Endothelial cell of umbilical vein (primary cell): ENCODE results near the gene TENM4. TPM values are rescaled to one million over a fixed set of nuclear protein-coding genes. Genes with fewer than 3 reads are reported as not detected.

ENCODE experiments used
- BruUV-seq: library from RNA; stranded (reverse); fragments of 400-500 nt; replicated peaks from 2 replicates; lab custom pipeline; 2021; lab: Mats Ljungman, UMichigan
- CTCF ChIA-PET: fragments of 300-600, 350-600 bp; sonication (Branson Sonifier 250); formaldehyde crosslinking; loops from one replicate; lab custom pipeline; 2021; ENCODE audit warnings: antibody characterized with exemption, inconsistent platforms; lab: Charles Lee
- POLR2A ChIA-PET: fragments of 300-600, 350-600 bp; sonication (Branson Sonifier 250); formaldehyde crosslinking; loops from one replicate; lab custom pipeline; 2021; ENCODE audit warnings: antibody characterized with exemption, inconsistent platforms; lab: Charles Lee
- DNase-seq: peaks from one replicate; pipeline ENCODE4 v3.0.0-alpha.2; 2011; ENCODE audit warnings: low read depth, low spot score
- FAIRE-seq: peaks from 2 replicates; lab custom pipeline; 2011; peaks lifted over from hg19 to GRCh38; lab: Jason Lieb, UNC
- H2AFZ ChIP-seq: 2 replicates; pipeline ENCODE4 v1.6.0; 2012; ENCODE audit warnings: low read depth, low read length, control low read depth, inconsistent platforms
- H3K27ac ChIP-seq: 2 replicates; pipeline ENCODE4 v1.5.1; 2011; ENCODE audit warnings: low read depth, mild to moderate bottlenecking, control low read depth, low read length, moderate library complexity; ENCODE audit not compliant: insufficient read depth
- H3K27me3 ChIP-seq, 2 experiments: 2 replicates each; pipeline versions ENCODE4 v1.6.0 to v1.6.1; 2011; ENCODE audit warnings: low read length in 2 of 2, mixed read lengths in 1 of 2; ENCODE audit not compliant: control insufficient read depth in 2 of 2, insufficient read depth in 2 of 2
- H3K36me3 ChIP-seq, 2 experiments: 2 replicates in 1 of 2; 3 replicates in 1 of 2; pipeline ENCODE4 v1.5.1; 2011; ENCODE audit warnings: low read length in 2 of 2, mild to moderate bottlenecking in 1 of 2, moderate library complexity in 1 of 2; ENCODE audit not compliant: control insufficient read depth in 2 of 2, insufficient read depth in 2 of 2; ENCODE audit errors: extremely low read depth in 1 of 2
- H3K4me1 ChIP-seq: 3 replicates; pipeline ENCODE4 v1.5.1; 2011; ENCODE audit warnings: mild to moderate bottlenecking, low read length; ENCODE audit not compliant: control insufficient read depth, insufficient read depth; ENCODE audit errors: extremely low read depth
- H3K4me2 ChIP-seq: 2 replicates; pipeline ENCODE4 v1.6.1; 2011; ENCODE audit warnings: low read length, control low read depth, mixed read lengths; ENCODE audit not compliant: insufficient read depth
- H3K4me3 ChIP-seq, 3 experiments: fragments of 200-600 bp in 1 of 3; sonication (generic), shearing (Covaris generic) in 1 of 3; replicated peaks in 1 of 3; 2 replicates each; pipeline ENCODE4 v1.5.1; 2011 to 2016; ENCODE audit warnings: control low read depth in 3 of 3, low read length in 3 of 3, mild to moderate bottlenecking in 2 of 3, inconsistent platforms in 1 of 3, low read depth in 1 of 3, moderate library complexity in 1 of 3; ENCODE audit not compliant: insufficient read depth in 1 of 3
- H3K79me2 ChIP-seq: 2 replicates; pipeline ENCODE4 v1.6.0; 2012; ENCODE audit warnings: low read length, inconsistent platforms; ENCODE audit not compliant: control insufficient read depth, insufficient read depth
- H3K9ac ChIP-seq: replicated peaks from 2 replicates; pipeline ENCODE3; 2011; ENCODE audit warnings: low read length, control low read depth; ENCODE audit not compliant: insufficient read depth; ENCODE audit errors: extremely low read depth
- H3K9me1 ChIP-seq: replicated peaks from 3 replicates; pipeline ENCODE4 v1.6.0; 2011; ENCODE audit warnings: mild to moderate bottlenecking, low read length; ENCODE audit not compliant: control insufficient read depth, insufficient read depth; ENCODE audit errors: extremely low read depth
- H3K9me3 ChIP-seq: replicated peaks from 2 replicates; pipeline ENCODE4 v1.5.1; 2012; ENCODE audit warnings: low read length, inconsistent platforms; ENCODE audit not compliant: control insufficient read depth, insufficient read depth
- H4K20me1 ChIP-seq: replicated peaks from 2 replicates; pipeline ENCODE3; 2011; ENCODE audit warnings: mild to moderate bottlenecking, low read length; ENCODE audit not compliant: control insufficient read depth, insufficient read depth; ENCODE audit errors: extremely low read depth
- CTCF ChIP-seq, 2 donors: IDR thresholded peaks; 1 replicate in 1 of 2; 2 replicates in 1 of 2; pipeline ENCODE4 v1.5.1; 2011; ENCODE audit warnings: low read length in 2 of 2, mild to moderate bottlenecking in 2 of 2, moderate library complexity in 2 of 2, control low read depth in 1 of 2, inconsistent platforms in 1 of 2, low read depth in 1 of 2; ENCODE audit not compliant: insufficient read depth in 1 of 2; ENCODE audit errors: extremely low read depth in 1 of 2
- EZH2 ChIP-seq: IDR thresholded peaks from 2 replicates; pipeline ENCODE4 v1.6.1; 2012; ENCODE audit warnings: borderline replicate concordance, low read depth, mild to moderate bottlenecking, moderate library complexity, low read length, inconsistent platforms; ENCODE audit not compliant: severe bottlenecking
- FOS ChIP-seq: IDR thresholded peaks from 2 replicates; pipeline ENCODE4 v1.6.1; 2011; ENCODE audit warnings: mild to moderate bottlenecking, low read length, moderate library complexity, borderline replicate concordance; ENCODE audit not compliant: insufficient read depth
- GATA2 ChIP-seq: IDR thresholded peaks from 2 replicates; pipeline ENCODE4 v1.7.0; 2011; ENCODE audit warnings: low read depth, mild to moderate bottlenecking, moderate library complexity, mixed read lengths, low read length; ENCODE audit not compliant: insufficient read length, insufficient read depth
- JUN ChIP-seq: IDR thresholded peaks from 2 replicates; pipeline ENCODE4 v1.6.1; 2011; ENCODE audit warnings: borderline replicate concordance, low read depth; ENCODE audit not compliant: insufficient read length, insufficient read depth
- MAX ChIP-seq: IDR thresholded peaks from 2 replicates; pipeline ENCODE4 v1.6.1; 2011; ENCODE audit not compliant: insufficient read depth, insufficient read length
- MYC ChIP-seq: IDR thresholded peaks from one replicate; pipeline ENCODE4 v1.6.1; 2011; ENCODE audit warnings: mild to moderate bottlenecking, low read depth, low read length
- POLR2A ChIP-seq: IDR thresholded peaks from 2 replicates; pipeline ENCODE4 v1.6.1; 2012; ENCODE audit warnings: low read depth, mild to moderate bottlenecking, control low read depth, low read length
- POLR2AphosphoS5 ChIP-seq: IDR thresholded peaks from 2 replicates; pipeline ENCODE4 v1.6.1; 2012; ENCODE audit warnings: low read depth, mild to moderate bottlenecking, control low read depth, low read length, moderate library complexity; ENCODE audit not compliant: insufficient read depth
- dilution Hi-C: fragments of 300-500 bp; cut with MboI; formaldehyde crosslinking; loops from one replicate; pipeline ENCODE4 v1.15.0; 2019; ENCODE audit warnings: low sequenced_read_pairs; ENCODE audit not compliant: extremely low pct_ligation_motif_present
- intact Hi-C: fragments of 100-400 bp; cut with micrococcal nuclease; formaldehyde crosslinking; loops from one replicate; pipeline ENCODE4 v1.10.0; 2022
- polyA plus RNA-seq, 4 experiments: library from polyadenylated mRNA; depleted of rRNA in 3 of 4; stranded (reverse) in 3 of 4; unstranded in 1 of 4; fragments of >200 nt; gene quantifications; 2 replicates each; pipeline versions ENCODE4 v1.2.1 to v1.2.3, GENCODE V29; 2011 to 2012; ENCODE audit warnings: missing spikeins in 1 of 4
- total RNA-seq: library from RNA; stranded (reverse); gene quantifications from 2 replicates; pipeline ENCODE4 v1.2.3, GENCODE V29; 2021

Gene TENM4
- total and polyA plus RNA-seq, 2 donors (not counting 3 experiments of a cell fraction or from before 2014, with no cell fraction given): 0.06 to 0.27 TPM

- no peaks in the 10 kb centered on the region for H3K79me2 ChIP-seq
- H3K4me3 ChIP-seq: no peak overlapping the region
- intact Hi-C loops (no loop called here), dilution Hi-C loops (no loop called here)
- H3K9ac ChIP-seq: no peak overlapping the region
- no peaks in the 10 kb centered on the region for H3K9me1 ChIP-seq
- TF ChIP-seq MYC (no peak), CTCF (IDR thresholded peaks at IDR 0.05; ENCODE audit: extremely low read depth in 1 of 2, insufficient read depth in 1 of 2, low read depth in 1 of 2, low read length in 2 of 2) (no peak), EZH2 (no peak), GATA2 (no peak), JUN (no peak), FOS (no peak), POLR2A (no peak), MAX (no peak), POLR2AphosphoS5 (no peak)
- H3K36me3 ChIP-seq: no peaks in the 10 kb centered on the region
- POLR2A ChIA-PET: no interaction called here
- H3K4me1 ChIP-seq: no peaks in the 10 kb centered on the region
- CTCF ChIA-PET: no interaction called here
- DNase-seq (no peak), FAIRE-seq (no peak)
- H4K20me1 ChIP-seq: no peaks in the 10 kb centered on the region
- no peaks in the 10 kb centered on the region for H3K27me3 ChIP-seq
- no TSS peak for BruUV-seq
- H3K9me3 ChIP-seq: no peaks in the 10 kb centered on the region
- H3K27ac ChIP-seq: no peak overlapping the region
- H2AFZ ChIP-seq: no peak overlapping the region
- no peak overlapping the region for H3K4me2 ChIP-seq
These were observed 26.8 kb downstream of the TENM4 start for GRCh38 chr11:79414041-79414440.
